22Rv1 (cell line): ENCODE measurements around the gene NMB.
A peak's percentile ranks its signal among the peaks of the same experiment; 100 is the strongest.

Experiments
- H3K27ac ChIP-seq: fragments of 450-650 bp; 2 replicates; pipeline ENCODE4 v1.5.1; 2017
- ZFX ChIP-seq: fragments of 450-650 bp; IDR thresholded peaks from 2 replicates; pipeline ENCODE4 v1.6.1; 2017; ENCODE audit warnings: antibody characterized with exemption, borderline replicate concordance
- TF ChIP-seq, protein P1 (sequence below): fragments of 450-650 bp; IDR thresholded peaks from 2 replicates; pipeline ENCODE4 v1.5.1; 2017; ENCODE audit warnings: mild to moderate bottlenecking

NMB gene

DNA sequence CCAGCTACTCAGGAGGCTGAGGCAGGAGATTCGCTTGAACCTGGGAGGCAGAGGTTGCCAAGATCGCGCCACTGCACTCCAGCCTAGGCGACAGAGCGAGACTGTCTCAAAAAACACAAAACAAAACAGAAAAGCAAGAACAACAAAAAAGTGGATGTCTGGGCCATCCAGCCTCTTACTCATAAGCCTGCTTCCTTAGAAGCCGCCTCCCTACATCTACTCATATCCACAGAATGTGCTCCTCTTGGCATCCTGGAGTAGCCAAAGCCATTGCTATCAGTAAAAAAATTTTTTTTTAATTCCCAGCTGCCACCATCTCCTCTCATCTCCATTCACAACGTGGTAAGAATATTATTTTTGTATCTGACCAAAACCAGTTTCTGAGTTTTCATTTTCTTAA lies 46.4 kb downstream of the NMB start:
- H3K27ac ChIP-seq, result no peak overlapping the region
- no peak for TF ChIP-seq ZFX
- TF ChIP-seq, protein P1, sequence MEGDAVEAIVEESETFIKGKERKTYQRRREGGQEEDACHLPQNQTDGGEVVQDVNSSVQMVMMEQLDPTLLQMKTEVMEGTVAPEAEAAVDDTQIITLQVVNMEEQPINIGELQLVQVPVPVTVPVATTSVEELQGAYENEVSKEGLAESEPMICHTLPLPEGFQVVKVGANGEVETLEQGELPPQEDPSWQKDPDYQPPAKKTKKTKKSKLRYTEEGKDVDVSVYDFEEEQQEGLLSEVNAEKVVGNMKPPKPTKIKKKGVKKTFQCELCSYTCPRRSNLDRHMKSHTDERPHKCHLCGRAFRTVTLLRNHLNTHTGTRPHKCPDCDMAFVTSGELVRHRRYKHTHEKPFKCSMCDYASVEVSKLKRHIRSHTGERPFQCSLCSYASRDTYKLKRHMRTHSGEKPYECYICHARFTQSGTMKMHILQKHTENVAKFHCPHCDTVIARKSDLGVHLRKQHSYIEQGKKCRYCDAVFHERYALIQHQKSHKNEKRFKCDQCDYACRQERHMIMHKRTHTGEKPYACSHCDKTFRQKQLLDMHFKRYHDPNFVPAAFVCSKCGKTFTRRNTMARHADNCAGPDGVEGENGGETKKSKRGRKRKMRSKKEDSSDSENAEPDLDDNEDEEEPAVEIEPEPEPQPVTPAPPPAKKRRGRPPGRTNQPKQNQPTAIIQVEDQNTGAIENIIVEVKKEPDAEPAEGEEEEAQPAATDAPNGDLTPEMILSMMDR, result no peak

DNA sequence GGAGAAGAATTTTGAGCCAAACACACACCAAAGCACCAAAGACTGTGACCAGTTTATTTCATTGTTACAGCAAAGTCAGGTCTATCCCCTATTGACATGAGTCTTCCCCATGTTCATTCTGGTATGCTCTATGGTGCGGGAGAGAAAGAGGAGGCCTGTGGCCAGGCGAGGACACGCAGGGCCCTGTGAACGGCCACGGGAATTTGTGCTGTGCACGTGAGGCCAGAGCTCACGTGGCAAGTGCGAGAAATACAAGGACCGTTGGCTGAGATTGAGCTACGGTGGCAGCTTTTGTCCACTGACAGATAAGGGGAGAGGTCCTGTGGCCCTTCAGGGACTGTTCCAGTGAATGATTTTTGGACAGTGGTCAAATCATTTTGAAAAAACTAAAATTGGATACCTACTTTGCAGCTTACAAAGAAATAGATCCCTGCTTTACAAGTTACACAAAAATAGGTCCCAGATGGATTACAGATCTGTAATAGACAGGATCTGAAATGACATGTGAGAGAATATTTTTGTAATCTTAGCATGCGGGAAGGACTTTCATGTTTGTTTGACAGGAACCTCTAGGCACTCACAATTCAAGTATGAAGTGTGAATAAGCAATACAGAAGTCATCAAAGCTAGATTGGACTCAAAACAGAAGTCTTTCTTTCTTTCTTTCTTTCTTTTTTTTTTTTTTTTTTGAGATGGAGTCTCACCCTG lies 48.0 kb downstream of the NMB start:
- no peak for TF ChIP-seq ZFX
- TF ChIP-seq, protein P1, result no peak

DNA sequence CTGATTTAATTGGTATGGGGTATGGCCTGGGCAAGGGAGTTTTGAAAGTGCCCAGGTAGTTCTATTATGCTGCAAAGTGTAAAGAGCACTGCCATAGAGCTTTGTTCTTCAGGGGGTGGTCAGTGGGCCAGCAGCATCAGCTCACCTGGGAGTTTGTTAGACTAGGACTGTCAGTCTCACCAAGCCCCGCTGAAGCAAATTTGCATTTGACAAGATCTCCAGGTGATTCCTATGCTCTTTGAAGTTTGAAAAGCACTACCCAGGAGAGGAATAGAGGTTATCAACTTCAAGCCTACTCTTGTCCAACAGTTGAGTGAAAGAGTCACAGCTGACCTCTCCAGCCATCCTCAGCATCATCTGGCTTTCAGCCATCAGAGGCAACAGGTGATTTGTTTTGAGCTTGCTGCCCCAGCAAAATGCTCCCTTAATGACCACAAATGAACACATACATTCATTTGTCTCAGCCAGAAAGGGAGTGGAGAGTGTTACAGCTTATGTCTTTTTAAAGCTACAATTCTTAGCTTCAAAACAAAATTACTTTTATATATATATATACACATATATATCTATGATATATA lies 49.2 kb downstream of the NMB start:
- H3K27ac ChIP-seq, result no peak overlapping the region

More for the DNA sequence above, 48.0 kb downstream of the NMB start:
- no peak overlapping the region for H3K27ac ChIP-seq

DNA sequence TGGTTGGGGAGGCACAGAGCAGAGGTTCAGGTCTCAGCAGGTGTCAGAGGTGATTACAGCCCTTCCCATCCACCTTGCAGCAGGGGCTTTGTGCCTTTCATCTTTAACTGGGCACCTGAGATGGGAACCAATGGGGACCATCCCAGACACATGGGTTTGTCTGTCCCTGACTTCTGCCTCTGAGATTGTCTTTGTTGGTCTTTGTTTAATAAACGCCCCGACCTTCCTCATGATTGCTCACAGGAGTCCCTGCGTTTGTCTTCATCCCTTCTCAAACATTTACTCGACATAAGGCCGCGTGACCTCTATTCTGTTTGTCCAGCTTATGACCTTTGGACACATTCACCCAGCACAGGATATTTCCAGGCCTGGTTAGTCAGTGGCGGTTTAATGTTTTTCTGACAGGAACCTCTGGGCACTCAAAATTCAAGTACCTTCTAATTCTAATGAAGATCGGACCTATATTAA lies 51.3 kb downstream of the NMB start:
- TF ChIP-seq, protein P1, result no peak
- H3K27ac ChIP-seq, result peak overlapping the region; percentile 68

More for the DNA sequence above, 49.2 kb downstream of the NMB start:
- TF ChIP-seq ZFX, result no peak
- TF ChIP-seq, protein P1, result no peak

DNA sequence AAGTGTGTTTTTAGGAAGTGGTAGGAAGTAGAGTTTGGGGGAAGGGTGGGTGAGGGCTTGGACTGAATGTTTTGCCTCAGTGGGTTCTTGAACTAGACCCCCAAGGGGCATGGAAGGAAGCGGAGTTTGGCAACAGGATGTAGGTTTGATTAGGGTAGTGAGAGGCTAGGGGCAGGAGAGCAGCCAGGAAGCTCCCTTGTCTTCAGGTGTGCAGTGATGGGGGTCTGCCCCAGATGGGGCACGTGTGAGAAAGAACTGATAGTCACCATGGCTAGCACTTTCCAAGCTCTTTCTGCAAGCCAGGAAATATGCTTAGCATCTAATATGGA lies 52.5 kb downstream of the NMB start:
- peak overlapping the region; percentile 68; the same call in 1 of the 2 replicates for H3K27ac ChIP-seq

More for the DNA sequence above, 52.5 kb downstream of the NMB start:
- TF ChIP-seq, protein P1, result no peak
- TF ChIP-seq ZFX, result no peak
